Stimulated activated CD4-positive, alpha-beta T cell treated with anti-CD3 and anti-CD28 coated beads, Interleukin-2, amount 100 ng/mL, for 24 hours (primary cell): ENCODE data around the gene FKBP1B.
"Not testable (repeated sequence)": the region's sequence is repeated elsewhere in the genome, so short reads cannot be mapped to it uniquely, and the experiment has no call there.

Source experiments
- DNase-seq, 2 donors: peaks; one replicate each; pipeline ENCODE4 v3.0.0-alpha.2; 2020

Gene FKBP1B

DNA sequence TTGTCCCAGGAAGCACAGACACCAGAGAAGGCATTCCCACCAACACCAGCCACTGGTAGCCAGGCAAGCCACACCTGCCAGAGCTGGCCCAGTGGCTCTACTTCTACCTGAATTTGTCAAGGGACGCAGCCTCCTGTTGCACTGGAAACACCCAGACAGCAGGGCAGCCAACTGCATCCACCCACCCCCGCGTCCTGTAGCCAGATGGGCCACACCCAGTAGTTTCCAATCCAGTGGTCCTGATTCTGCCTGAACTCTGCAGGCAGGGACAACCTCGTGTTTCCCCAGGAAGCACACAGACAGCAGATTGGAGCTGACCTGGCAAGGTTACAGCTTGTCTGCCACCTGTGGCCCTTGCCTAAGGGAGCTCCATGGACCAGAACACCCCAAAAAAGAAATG, 55.4 kb downstream of the FKBP1B start:
- no peak for DNase-seq

DNA sequence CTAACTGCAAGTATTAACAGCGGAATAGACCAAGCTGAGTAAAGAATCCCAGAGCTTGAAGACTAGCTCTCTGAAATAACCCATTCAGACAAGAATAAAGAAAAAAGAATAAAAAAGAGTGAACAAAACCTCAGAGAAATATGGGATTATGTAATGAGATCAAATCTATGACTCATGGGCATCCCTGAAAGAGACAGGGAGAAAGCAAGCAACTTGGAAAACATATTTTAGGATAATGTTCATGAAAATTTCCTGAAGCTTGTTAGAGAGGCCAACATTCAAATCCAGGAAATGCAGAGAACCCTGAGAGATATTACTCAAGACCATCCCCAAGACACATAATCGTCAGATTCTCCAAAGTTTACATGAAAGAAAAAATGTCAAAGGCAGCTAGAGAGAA, 56.3 kb downstream of the FKBP1B start:
- no peak for DNase-seq

DNA sequence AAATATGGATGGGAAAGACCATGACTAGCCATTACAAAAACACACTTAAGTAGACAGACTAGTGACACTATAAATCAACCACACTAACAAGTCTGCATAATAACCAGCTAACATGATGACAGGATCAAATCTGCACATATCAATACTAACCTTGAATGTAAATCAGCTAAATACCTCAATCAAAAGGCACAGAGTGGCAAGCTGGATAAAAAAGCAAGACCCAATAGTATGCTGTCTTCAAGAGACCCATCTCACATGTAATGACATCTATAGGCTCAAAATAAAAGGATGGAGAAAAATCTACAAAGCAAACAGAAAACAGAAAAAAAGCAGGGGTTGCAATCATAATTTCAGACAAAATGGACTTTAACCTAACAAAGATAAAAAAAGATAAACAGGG, 57.2 kb downstream of the FKBP1B start:
- DNase-seq: no peak

GRCh38 chr2:24107336-24107735, 57.8 kb downstream of the FKBP1B start:
- no peak for DNase-seq

- DNase-seq: not testable (repeated sequence)
These were observed 59.9 kb downstream of the FKBP1B start for GRCh38 chr2:24109431-24109830.

GRCh38 chr2:24110660-24111303, 61.2 kb downstream of the FKBP1B start:
- no peak for DNase-seq

GRCh38 chr2:24111407-24111901, 61.9 kb downstream of the FKBP1B start:
- no peak for DNase-seq
